Measurements from ENCODE around the gene ZNF254.

The ZNF254 gene

GRCh38 chr19:24053601-24054000 is 33.4 kb upstream of the ZNF254 start:
- TF ChIP-seq CTCF (IDR thresholded peaks at IDR 0.05; ENCODE audit: low read depth, low read length) = no peak
- no peak for DNase-seq (ENCODE audit: extremely low read depth, low read depth)

- DNase-seq (ENCODE audit: extremely low read depth, low read depth) = peak; percentile 32
- TF ChIP-seq CTCF (IDR thresholded peaks at IDR 0.05; ENCODE audit: low read depth, low read length) = no peak
Observed at GRCh38 chr19:24054044-24054935, 32.7 kb upstream of the ZNF254 start.

GRCh38 chr19:24055548-24055947 is 31.4 kb upstream of the ZNF254 start:
- no peak for TF ChIP-seq CTCF (IDR thresholded peaks at IDR 0.05; ENCODE audit: low read depth, low read length)
- no peak for DNase-seq (ENCODE audit: extremely low read depth, low read depth)

GRCh38 chr19:24057144-24057543 is 29.8 kb upstream of the ZNF254 start:
- TF ChIP-seq CTCF (IDR thresholded peaks at IDR 0.05; ENCODE audit: low read depth, low read length) = no peak
- DNase-seq (ENCODE audit: extremely low read depth, low read depth) = no peak

- DNase-seq (ENCODE audit: extremely low read depth, low read depth) = no peak
- TF ChIP-seq CTCF (IDR thresholded peaks at IDR 0.05; ENCODE audit: low read depth, low read length) = no peak
Observed at GRCh38 chr19:24059563-24060295, 27.3 kb upstream of the ZNF254 start.

- no peak for TF ChIP-seq CTCF (IDR thresholded peaks at IDR 0.05; ENCODE audit: low read depth, low read length)
- DNase-seq (ENCODE audit: extremely low read depth, low read depth) = no peak
Observed at GRCh38 chr19:24060687-24061356, 26.2 kb upstream of the ZNF254 start.

Data from AG09319 (cell line).